Right lobe of liver (tissue), 6 donors: ENCODE results near the gene ALDH3B1. TPM values are rescaled to one million over a fixed set of nuclear protein-coding genes. Genes with fewer than 3 reads are reported as not detected.
A peak's percentile ranks its signal among the peaks of the same experiment; 100 is the strongest.

Experiments
- ATAC-seq, 4 donors: fragments of 200-7000 bp; cut with Tn5 transposase; one replicate each; pipeline ENCODE4 v1.9.1; 2020; ENCODE audit warnings: mild to moderate bottlenecking in 4 of 4, moderate library complexity in 4 of 4
- DNase-seq, 3 donors: peaks; one replicate each; pipeline ENCODE4 v3.0.0-alpha.2; 2020
- H3K27ac ChIP-seq, 3 donors: fragments of 200-600 bp; one replicate each; pipeline ENCODE4 v1.8.0; 2022
- H3K27me3 ChIP-seq, 2 donors: fragments of 200-600 bp; one replicate each; pipeline ENCODE4 v1.8.0; 2022
- H3K36me3 ChIP-seq, 4 donors: fragments of 200-600 bp; sonication (generic) in 1 of 4; one replicate each; pipeline versions ENCODE4 v1.5.1 to v1.8.0; 2017 to 2022; ENCODE audit warnings: control low read depth in 1 of 4
- H3K4me1 ChIP-seq, 4 donors: fragments of 200-600 bp; sonication (generic) in 1 of 4; one replicate each; pipeline versions ENCODE4 v1.5.1 to v1.8.0; 2017 to 2022; ENCODE audit warnings: control low read depth in 1 of 4
- H3K4me3 ChIP-seq, 3 donors: fragments of 200-600 bp; one replicate each; pipeline ENCODE4 v1.8.0; 2022
- H3K9me3 ChIP-seq, 4 donors: fragments of 200-600 bp; sonication (generic) in 1 of 4; one replicate each; pipeline versions ENCODE4 v1.5.1 to v1.8.0; 2017 to 2022; ENCODE audit warnings: control low read depth in 1 of 4
- POLR2A ChIP-seq: fragments of 450-650 bp; IDR thresholded peaks from one replicate; pipeline ENCODE4 v1.6.1; 2017; ENCODE audit warnings: antibody characterized with exemption, mild to moderate bottlenecking
- WGBS: methylation state at CpG from one replicate; pipeline ENCODE4 v1.1.6; 2018; ENCODE audit warnings: low coverage, low lambda C conversion rate; ENCODE audit not compliant: insufficient coverage; ENCODE audit errors: missing lambda C conversion rate; 5-methylcytosine and 5-hydroxymethylcytosine counted together
- intact Hi-C, 2 donors: fragments of 100-400 bp; cut with DNase I; formaldehyde crosslinking; loops; one replicate each; pipeline versions ENCODE4 v1.11.2 to v1.14.1; 2022
- total RNA-seq, 6 experiments: library from RNA; depleted of rRNA in 2 of 6; stranded (reverse); fragments of >200 nt in 2 of 6; fragmentation: NEBNext Ultra II Directional in 3 of 6; extraction: Animal tissue kit (Norgen Biotek cat#: 25700) in 3 of 6; gene quantifications; one replicate each; pipeline versions ENCODE4 v1.1.0 to v1.2.4, GENCODE V29; 2016 to 2023
- TF ChIP-seq, protein P1 (sequence below), 4 donors: fragments of 200-600 bp in 3 of 4; fragments of 450-650 bp in 1 of 4; IDR thresholded peaks; one replicate each; pipeline versions ENCODE4 v1.5.1 to v1.8.0; 2016 to 2022; ENCODE audit warnings: antibody characterized with exemption in 4 of 4, mild to moderate bottlenecking in 2 of 4
- donor health status: DM: no; HTN: yes; CAD: no.
- donor health status: DM: no; HTN: no; CAD: no.
- donor health status: DM: no; HTN: no; CAD: no.
- donor health status: DM: no; HTN: yes; CAD: no.
- donor health status: DM: no; HTN: yes; CAD: no.

ALDH3B1 gene
- total RNA-seq, 6 experiments from 2014 or later, result 2.3 to 7.4 (median 4.4) TPM

DNA sequence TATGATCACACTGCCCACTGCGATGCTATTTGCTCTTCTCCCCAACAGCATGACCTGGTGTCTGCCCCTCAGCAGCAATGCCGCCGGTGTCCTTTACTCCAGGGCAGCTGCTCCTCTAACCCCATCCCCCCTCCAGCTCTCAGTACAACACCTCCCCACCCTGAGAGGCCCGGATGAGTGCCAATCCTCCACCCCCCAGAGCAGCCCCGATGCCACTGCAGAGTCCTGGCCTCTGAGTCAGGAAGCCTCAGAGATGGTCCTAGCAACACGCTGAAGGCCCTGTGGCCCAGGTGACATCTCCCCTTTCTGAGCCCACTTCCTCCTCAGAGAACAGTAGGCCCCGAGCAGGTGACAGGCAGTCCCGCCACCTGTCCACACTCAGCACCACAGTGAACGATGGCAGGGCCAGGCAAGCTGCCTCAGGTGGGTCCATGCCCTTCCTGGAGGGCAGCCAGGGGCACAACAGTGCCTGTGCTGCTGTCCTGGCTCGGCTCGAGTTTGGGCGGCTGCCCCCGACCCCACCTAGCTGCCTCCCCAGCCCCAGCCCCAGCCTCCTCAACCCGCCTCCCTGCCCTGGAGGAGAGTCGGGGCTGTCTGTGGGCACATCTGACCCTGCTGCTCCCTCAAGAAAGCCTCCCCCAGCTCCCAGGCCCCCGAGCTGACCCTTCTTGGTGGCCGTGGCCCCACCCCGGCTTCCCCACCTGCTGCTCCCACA is 16.4 kb downstream of the ALDH3B1 start:
- H3K9me3 ChIP-seq, result no peaks in the 10 kb centered on the region
- no peaks in the 10 kb centered on the region for H3K27me3 ChIP-seq
- H3K27ac ChIP-seq, result no peak overlapping the region
- TF ChIP-seq, protein P1, sequence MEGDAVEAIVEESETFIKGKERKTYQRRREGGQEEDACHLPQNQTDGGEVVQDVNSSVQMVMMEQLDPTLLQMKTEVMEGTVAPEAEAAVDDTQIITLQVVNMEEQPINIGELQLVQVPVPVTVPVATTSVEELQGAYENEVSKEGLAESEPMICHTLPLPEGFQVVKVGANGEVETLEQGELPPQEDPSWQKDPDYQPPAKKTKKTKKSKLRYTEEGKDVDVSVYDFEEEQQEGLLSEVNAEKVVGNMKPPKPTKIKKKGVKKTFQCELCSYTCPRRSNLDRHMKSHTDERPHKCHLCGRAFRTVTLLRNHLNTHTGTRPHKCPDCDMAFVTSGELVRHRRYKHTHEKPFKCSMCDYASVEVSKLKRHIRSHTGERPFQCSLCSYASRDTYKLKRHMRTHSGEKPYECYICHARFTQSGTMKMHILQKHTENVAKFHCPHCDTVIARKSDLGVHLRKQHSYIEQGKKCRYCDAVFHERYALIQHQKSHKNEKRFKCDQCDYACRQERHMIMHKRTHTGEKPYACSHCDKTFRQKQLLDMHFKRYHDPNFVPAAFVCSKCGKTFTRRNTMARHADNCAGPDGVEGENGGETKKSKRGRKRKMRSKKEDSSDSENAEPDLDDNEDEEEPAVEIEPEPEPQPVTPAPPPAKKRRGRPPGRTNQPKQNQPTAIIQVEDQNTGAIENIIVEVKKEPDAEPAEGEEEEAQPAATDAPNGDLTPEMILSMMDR (IDR thresholded peaks at IDR 0.05), result no peak
- TF ChIP-seq POLR2A, result no peak
- 83% methylated on average over 4 of the region's 18 CpGs for WGBS
- DNase-seq (no peak), ATAC-seq (no peak)
- intact Hi-C loops, result no loop called here
- H3K36me3 ChIP-seq, result no peaks in the 10 kb centered on the region
- H3K4me3 ChIP-seq, result no peak overlapping the region
- H3K4me1 ChIP-seq, result peaks cover 0 to 10% (median 5%) of the 10 kb centered on the region in 4 donors

DNA sequence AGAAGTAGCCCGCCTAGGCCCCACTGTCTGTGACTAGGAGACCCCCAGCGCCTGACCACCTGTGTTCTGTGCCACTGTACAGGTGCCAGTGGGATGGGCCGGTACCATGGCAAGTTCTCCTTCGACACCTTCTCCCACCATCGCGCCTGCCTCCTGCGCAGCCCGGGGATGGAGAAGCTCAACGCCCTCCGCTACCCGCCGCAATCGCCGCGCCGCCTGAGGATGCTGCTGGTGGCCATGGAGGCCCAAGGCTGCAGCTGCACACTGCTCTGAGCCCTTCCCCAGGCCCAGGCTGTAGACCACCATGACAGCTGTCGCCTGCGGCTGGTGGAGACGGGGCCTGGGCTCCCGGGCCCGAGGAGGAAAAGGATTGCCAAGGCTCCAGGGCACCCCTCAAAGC is 17.5 kb downstream of the ALDH3B1 start:
- Histone ChIP-seq H3K4me1 (peaks cover 0 to 19% (median 9%) of the 10 kb centered on the region in 4 donors), H3K27me3 (no peaks in the 10 kb centered on the region), H3K9me3 (no peaks in the 10 kb centered on the region), H3K4me3 (no peak overlapping the region), H3K27ac (no peak overlapping the region), H3K36me3 (no peaks in the 10 kb centered on the region)
- DNase-seq, result no peak
- no peak for ATAC-seq
- no peak for TF ChIP-seq POLR2A
- TF ChIP-seq, protein P1 (IDR thresholded peaks at IDR 0.05), result no peak
- no CpG with 5 or more reads among the region's 21 CpGs for WGBS
- intact Hi-C loops, result no loop called here

DNA sequence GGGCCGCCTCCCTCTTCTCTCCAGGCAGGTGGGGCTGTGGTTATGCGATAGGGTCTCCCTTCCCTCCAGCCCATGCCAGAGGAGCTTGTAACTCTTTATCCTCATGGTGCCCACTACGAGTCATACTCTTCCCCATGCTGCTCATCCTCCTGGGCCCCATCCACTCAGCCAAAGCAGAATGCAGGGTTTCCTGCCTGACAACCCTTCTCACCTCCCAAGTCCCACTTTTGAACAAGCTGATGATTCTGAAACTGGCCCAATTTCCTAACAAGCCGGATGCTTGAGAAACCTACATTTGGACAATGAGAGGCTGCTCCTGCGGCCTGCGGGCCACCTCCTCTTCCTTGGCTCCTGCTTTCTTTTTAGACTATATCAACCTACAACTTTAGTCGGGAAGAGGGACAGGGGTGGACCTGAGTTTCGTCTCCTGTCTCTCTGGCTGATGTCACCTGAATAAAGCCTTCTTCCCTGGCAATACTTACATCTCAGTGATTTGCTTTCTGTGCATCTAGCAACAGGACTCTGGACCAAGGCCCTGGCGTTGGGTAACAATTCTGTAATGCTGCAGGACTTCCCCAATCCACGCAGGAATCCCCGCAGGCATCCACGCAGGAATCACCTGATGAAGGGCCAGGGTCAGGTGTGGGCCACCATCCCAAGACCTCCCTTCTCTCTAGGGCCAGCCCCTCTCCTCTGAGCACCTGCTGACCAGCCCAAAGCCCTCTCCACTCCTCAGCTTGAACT is 18.8 kb downstream of the ALDH3B1 start:
- TF ChIP-seq, protein P1 (IDR thresholded peaks at IDR 0.05), result no peak
- TF ChIP-seq POLR2A, result no peak
- Histone ChIP-seq H3K9me3 (no peaks in the 10 kb centered on the region), H3K27ac (no peak overlapping the region), H3K4me3 (no peak overlapping the region), H3K4me1 (peaks cover 0 to 32% (median 16%) of the 10 kb centered on the region in 4 donors), H3K27me3 (no peaks in the 10 kb centered on the region), H3K36me3 (peaks cover 0 to 4% (median 2%) of the 10 kb centered on the region in 4 donors)
- ATAC-seq, result no peak
- no peak for DNase-seq
- intact Hi-C loops, result no loop called here
- WGBS, result 84% methylated on average over 5 of the region's 12 CpGs

DNA sequence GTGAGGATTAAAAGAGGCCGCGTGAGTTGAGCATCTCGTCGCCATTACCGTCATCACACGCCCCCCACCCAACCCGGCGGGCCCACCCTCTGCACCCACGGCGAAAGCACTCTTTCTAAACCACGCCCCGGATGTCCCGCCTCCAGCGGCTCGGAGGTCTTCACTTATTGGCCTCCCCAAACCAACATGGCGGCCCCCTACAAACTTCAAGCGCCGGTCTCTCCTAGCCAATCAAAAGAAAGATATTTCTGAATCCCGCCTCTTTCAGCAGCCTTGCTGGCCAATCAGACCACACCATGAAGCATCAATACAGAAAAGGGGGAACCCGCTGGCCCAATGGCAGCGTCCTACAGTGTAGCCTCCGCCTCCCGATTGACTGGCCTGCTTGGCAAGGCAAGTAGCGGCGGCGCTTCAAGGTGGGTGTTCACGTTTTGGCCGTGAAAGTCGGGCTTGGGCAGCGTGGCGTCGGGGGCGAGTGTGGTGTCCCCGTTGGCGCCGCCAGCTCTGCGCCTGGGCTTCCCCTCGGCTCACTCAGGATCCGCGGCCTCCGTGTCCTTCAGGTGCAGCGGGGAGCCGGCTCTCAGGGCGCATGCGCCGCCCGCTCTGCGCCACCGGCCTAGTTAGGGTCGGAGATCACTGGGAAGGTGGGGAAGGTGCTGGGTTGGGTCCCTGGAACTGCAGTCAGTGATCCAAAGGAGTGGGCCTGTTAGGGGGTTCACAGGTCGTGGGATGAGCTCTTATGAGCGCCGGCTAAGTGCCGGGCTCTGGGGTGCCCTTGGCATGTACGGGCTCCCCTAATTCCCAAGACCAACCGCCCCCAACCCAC is 20.4 kb downstream of the ALDH3B1 start, which contains the start of gene NDUFS8:
TSS of gene NDUFS8 (plus strand) at position 364 of the 826 bp plus-strand sequence. CDS start 1,471 bp downstream, outside the sequence.
- DNase-seq (peak; percentile 93 to 96 (median 95)), ATAC-seq (peak; percentile 84 to 90 (median 88))
- 1% methylated on average over 26 of the region's 56 CpGs for WGBS
- TF ChIP-seq POLR2A, result peak; percentile 68
- TF ChIP-seq, protein P1 (IDR thresholded peaks at IDR 0.05), result no peak
- Histone ChIP-seq H3K27me3 (no peaks in the 10 kb centered on the region), H3K36me3 (peaks cover 0 to 8% (median 3%) of the 10 kb centered on the region in 4 donors), H3K4me3 (peak within 1 kb of the TSS; percentile 65 to 92 (median 82)), H3K27ac (peak within 1 kb of the TSS; percentile 69 to 81 (median 78)), H3K9me3 (no peaks in the 10 kb centered on the region), H3K4me1 (peaks cover 0 to 35% (median 17%) of the 10 kb centered on the region in 4 donors)
- intact Hi-C loops, result no loop called here
